HG02763 (cell line): ENCODE results near the gene HSH2D.
"Not testable (repeated sequence)": the region's sequence is repeated elsewhere in the genome, so short reads cannot be mapped to it uniquely, and the experiment has no call there.

Experiments used
- ATAC-seq: cut with Tn5 transposase; IDR thresholded peaks from one replicate; pipeline ENCODE4 v1.9.1; 2021; ENCODE audit warnings: mild to moderate bottlenecking, moderate library complexity; ENCODE audit not compliant: unreplicated experiment

Gene HSH2D

DNA sequence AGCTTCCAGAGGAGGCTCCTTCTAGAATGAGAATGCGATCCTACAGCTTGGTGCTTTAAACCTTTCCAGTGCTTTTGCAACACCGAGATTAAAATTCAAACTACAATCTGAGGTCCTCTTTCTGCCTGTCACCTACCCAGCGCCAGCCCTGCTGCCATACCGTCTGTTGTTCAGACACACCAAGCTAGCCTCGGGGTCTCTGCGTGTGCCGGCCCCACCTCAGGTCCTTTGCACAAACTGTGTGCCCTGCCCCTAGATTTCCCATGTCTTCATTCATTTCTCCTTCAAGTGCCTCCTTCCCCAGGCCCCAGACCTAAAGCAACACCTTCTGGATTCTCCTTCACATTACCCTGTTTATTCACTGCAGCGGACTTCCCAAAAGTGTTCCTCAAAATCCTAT is 11.1 kb downstream of the HSH2D start:
- ATAC-seq, result no peak

DNA sequence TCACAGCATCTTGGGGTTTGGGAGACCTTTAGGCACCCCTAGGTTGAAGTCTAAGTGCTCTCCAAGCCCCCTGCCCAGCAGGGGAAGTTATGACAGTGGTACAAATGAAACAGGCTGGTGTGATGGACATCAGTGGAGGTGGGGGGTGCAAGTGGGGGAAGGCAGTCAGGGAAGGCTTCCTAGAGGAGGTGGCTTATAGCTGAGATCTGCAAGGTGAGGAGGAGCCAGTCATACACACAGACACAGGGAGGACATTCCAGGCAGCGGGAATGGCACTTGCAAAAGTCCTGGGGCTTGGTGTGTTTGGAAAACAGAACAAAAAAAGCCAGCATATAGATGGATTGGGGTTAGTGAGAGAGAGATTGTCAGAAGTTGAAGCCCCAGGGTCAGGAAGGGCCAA is 11.6 kb downstream of the HSH2D start:
- no peak for ATAC-seq

DNA sequence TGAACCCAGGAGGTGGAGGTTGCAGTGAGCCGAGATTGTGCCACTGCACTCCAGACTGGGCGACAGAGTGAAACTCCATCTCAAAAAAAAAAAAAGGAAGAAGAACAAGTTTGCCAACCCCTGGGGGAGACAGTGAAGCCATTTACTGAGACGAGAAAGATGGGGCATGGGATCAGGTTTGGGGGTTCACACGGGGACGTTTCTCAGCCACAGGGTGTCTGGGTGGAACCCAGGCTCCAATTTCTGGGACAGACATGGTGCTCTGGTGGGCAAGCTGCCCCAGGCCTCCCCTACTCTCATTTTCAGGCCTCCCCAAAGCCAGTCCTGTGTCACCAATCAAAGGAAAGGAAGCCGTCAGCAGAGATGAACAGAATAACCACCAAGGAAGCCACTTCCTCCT is 13.4 kb downstream of the HSH2D start:
- ATAC-seq, result no peak

DNA sequence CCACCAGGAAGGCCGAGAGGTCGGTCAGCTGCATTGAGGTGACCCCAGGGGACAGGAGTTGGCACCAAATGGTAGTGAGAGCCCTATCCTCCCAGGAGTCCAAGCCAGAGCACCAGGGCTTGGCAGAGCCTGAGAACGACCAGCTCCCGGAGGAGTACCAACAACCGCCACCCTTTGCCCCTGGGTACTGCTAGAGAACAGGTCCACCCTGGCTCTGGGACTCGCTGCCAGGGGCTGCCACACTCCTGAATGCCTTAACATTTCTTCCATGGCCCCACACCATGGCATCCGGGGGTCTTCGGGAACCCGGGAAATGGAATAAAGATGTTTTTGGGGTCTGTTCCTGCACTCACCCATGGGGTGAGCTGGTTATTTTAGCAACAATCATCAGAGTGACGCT is 14.1 kb downstream of the HSH2D start:
- no peak for ATAC-seq

DNA sequence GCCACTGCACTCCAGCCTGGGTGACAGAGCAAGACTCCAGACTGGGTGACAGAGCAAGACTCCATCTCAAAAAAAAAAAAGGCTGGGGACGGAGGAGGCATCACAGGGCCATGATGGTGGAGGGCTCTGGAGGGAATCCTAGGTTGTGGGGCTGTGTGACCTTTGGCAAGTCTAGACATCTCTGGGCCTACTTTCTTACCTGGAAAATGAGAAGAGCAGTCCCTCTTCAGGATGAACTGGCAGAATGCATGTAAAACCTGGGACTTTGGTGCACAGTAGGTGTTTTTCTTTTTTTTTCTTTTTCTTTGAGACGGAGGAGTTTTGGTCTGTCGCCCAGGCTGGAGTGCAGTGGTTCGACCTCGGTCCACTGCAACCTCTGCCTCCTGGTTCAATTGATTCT is 16.2 kb downstream of the HSH2D start:
- ATAC-seq, result no peak

DNA sequence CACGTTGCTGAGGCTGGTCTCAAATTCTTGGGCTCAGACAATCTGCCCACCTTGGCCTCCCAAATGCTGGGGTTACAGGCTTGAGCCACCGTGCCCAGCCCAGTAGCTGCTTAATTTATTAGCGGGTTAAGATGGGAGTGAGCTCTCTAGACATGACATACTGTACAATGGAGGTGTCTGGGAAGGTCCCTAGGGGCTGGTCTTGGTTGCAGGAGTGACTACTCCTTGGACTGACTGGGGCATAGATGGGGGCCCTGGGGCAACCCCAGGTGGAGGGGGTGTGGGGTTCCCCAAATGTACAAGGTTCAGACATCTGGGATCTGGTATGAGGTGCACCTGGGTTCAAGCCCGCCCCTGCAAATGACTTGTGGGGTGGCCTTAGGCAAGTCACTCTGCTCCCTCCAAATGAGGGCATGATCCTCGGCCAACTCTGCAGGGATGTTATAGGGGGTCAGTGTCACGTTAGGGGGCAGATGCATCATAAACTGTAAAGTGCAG is 17.0 kb downstream of the HSH2D start:
- no peak for ATAC-seq

DNA sequence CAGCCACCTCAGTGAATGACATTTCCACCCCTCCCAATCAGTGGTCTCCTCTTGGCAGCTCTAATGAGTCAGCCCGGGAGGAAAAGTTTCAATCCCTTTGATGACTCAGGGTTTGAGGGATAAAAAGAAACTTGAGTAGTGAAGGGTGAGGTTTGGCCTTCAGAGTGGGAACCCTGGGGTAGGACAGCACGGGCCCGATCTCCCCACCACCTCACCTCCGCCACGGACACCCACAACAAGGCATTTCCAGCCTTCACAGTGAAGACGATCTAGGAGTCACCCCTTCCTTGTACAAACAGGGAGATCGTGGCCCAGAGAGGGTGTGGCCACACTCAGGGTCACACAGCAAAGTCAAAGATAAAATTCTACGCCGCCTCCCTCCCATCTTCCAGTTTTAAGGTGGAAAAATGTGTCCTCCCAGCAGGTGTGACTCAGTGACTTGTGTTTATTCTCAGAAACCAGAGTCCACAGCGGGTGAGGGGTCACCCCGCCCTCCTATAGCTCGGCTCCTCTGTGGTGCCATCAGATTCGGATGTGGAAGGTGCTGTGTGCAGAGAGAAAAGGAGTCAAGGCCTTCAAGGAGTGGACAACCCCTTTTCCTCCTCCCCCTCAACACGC is 17.6 kb downstream of the HSH2D start:
- ATAC-seq, result no peak

DNA sequence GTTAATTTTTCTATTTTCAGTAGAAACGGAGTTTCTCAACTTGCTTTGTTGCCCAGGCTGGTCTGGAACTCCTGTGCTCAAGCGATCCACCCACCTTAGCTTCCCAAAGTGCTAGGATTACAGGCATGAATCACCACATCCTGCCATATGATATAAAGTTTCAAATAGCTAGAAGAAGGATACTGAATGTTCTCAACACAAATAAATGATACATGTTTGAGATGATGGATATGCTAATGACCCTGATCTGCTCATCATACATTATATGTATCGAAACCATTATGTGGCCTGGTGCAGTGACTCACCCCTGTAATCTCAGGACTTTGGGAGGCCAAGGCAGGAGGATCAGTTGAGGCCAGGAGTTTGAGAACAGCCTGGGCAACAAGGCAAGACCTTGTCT is 18.4 kb downstream of the HSH2D start:
- no peak for ATAC-seq

DNA sequence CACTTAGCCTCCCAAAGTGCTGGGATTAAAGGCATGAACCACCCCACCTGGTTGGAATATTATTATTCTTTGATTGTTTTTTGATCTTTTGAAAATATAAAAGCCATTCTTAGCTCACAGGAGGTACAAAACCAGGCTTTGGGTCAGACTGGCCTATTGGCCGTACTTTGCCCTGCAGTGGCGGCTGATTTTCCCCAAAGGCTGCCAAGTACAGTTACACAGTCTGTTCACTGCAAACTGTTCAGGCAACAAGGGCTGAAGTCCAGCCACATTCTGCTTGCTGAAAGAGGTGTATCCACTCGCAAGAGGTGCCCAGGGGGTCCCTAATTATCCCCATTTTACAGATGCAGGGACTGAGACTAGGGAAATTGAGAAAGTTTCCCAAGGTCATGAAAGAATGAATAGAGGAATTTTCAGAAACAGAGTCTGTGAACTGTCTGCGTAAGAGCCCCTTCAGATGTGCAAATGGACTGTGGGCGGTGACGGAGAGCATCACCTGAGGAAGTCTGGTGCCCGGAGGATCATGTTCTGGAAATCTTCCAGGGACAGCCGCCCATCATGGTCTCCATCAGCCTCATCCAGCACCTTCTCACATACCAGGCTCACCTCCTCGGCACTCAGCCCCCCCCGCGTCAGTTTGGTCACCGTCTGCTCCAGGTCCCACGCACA is 20.9 kb downstream of the HSH2D start:
- no peak for ATAC-seq

DNA sequence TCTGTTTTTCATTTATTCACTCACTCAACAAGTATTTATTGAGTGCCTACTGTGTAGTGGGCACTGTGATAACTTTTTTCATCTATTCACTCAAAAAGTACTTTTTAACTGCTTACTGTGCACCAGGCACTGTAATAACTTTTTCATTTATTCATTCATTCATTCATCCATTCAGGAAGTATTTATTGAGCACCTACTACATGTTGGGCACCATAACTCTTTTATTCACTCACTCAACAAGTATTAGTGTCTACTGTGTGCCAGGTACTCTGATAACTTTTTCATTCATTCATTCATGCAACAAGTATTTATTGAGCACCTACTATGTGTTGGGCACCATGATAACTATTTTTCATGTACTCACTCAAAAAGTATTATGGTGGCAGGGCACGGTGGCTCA is 22.9 kb downstream of the HSH2D start:
- no peak for ATAC-seq

DNA sequence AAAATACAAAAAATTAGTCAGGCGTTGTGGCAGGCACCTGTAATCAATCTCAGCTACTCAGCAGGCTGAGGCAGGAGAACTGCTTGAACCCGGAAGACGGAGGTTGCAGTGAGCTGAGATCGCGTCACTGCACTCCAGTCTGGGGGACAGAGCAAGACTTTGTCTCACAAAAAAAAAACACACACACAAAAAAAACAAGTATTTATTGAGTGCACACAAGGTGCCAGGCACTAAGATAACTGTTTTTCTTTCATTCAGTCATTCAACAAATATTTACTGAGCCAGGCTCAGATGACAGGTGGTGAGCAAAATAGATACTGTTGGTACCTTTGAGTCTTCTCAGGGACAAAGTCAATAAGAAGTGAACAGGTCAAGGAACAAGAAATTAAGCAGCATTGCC is 23.6 kb downstream of the HSH2D start:
- ATAC-seq, result no peak

DNA sequence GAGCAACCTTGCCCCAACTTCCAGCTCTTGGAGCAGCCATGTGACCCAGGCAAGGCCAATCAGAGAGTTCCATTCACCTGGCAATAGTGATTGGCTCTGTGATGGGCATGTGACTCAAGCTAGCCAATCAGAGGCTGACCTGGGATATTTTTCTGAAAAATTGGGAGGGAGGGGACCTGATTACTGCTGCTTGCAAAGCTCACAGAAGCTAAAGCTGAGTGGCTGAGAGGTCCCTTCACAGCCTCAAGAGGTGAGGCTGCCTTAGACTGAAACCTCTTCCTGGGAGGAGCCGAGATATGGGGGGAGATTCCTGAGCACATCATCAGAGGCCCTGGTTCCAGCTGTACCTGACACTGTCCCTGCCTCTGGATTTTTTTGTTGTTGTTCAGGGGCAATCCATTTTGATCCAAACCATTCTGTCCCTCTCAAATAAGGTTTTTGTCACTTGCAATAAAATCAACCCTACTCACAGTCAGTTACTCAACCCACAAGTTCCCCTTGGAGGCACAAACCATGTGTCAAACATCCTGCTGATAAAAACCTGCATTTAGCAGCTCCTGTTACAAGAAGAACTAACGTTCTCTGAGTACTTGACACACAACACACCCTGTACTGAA is 25.1 kb downstream of the HSH2D start:
- ATAC-seq, result no peak

DNA sequence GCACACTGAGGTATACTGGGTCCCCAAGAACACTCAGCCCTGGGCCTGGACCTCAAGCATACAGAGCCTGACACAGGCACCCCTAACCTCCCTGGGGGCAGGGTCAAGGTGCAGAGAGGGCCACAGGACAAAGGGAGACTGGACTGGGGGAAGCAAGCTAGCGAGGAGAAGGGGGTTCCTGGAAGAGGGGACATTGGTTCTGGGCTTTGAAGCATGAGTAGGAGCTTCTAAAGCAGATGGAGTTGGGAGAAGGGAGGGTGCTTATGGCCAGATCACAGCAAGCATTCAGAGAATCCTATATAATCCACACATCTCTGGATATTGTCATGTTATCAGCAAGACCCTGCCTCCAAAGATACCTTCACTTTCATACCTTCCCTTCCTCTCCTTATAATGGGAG is 26.6 kb downstream of the HSH2D start:
- no peak for ATAC-seq

DNA sequence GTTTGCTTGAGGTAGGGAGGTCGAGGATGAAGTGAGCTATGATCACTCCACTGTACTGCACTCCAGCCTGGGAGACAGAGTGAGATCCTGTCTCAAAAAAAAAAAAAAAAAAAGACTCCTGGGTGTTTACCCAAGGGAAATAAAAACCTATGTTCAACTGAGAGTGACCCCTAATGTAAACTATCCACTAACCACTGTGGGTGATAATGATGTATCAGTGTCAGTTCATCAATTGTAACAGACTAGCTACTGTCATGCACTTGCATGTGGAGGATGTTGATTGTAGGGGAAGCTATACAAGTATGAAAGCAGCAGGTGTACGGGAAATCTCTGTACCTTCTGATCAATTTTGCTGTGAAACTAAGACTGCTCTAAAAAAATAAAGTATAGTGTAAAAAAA is 32.5 kb downstream of the HSH2D start:
- ATAC-seq, result no peak

DNA sequence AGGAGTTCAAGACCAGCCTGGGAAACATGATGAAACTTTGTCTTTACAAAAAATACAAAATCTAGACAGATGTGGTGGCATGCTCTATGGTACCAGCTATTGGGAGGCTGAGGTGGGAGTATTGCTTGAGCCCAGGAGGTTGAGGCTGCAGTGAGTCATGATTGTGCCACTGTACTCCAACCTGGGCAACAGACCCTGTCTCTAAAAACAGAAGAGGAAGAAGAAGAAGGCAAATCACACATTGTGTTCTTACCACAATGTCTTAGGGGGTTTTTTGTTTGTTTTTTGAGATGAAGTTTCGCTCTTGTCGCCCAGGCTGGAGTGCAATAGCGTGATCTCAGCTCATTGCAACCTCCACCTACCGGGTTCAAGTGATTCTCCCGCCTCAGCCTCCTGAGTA is 35.4 kb downstream of the HSH2D start:
- not testable (repeated sequence) for ATAC-seq

DNA sequence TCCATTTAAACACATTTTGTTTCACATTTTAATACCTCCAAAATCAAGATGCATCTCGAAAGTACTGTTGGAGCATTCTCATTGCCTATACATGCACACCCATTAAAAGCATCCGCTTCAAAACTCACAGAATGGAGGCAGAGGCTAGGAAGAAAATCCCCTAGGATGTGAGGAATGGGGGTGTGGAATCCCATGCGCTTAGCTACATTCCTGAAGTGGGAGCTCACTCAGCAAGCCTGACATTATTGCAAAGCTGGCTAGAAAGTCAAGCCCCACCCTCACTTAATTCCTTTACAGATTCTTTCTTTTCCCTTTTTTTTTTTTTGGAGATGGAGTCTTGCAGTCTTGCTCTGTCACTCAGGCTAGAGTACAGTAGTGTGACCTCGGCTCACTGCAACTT is 37.1 kb downstream of the HSH2D start:
- ATAC-seq, result no peak

DNA sequence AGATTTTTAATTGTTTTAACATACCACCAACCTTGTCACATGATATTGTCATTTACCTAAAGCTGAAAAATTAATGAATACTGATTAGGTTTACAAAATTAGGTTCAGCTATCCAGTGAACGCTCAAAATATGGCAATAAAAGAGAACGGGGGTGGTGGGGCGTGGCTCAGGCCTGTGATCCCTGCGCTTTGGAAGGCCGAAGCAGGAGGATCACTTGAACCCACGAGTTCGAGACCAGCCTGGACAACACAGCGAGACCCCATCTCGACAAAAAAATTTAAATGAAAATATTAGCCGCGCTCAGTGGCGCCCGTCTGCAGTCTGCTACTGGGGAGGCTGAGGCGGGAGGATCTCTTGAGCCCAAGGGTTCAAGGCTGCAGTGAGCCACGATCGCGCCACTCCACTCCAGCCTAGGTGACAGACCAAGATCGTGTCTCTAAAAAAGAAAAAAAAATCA is 41.2 kb downstream of the HSH2D start:
- no peak for ATAC-seq

DNA sequence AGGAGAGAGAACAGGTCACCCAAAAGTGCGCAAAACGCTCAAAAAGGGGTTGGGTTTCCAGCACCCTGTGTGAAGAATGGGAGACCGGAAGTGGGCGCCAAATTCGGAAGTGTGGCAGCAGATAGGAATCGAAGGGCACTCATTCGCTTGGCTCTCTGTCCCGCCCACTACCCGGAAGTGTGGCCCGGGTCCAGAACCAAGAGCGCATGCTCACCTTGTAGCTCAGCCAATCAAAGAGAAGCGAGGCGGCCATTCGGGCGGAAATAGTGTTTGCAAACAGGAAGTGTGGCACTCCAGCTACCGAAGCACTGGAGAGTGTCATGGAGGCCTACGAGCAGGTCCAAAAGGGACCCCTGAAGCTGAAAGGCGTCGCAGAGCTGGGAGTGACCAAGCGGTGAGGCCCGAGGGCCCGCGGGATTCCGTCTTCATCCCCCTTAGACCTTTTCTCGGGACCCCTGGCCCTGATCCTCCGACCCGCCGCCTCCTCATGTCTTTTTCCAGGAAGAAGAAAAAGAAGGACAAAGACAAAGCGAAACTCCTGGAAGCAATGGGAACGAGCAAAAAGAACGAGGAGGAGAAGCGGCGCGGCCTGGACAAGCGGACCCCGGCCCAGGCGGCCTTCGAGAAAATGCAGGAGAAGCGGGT is 41.8 kb downstream of the HSH2D start, which contains the start of gene FAM32A:
FAM32A (plus strand) TSS at position 288 of the 645 bp plus-strand sequence; CDS start at position 321, 33 bp downstream.
- ATAC-seq, result peak; percentile 88

DNA sequence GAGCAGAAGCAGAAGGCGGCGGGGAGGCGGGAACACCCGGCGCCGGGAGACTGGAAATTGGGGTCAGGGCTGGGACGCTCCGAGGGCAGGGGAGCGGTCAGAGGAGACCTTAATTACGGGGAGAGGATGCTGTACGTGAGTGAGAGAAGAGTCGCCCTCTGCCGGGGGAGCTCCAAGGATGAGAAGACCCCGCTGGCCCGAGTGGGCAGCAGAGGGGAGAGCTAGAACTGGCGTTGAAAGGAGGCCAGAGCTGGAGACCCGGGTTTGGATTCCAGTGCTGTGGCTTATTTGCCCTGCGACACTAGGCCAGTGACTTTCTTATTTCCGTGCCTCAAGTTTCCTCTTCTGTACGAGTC is 42.3 kb downstream of the HSH2D start:
- no peak for ATAC-seq

DNA sequence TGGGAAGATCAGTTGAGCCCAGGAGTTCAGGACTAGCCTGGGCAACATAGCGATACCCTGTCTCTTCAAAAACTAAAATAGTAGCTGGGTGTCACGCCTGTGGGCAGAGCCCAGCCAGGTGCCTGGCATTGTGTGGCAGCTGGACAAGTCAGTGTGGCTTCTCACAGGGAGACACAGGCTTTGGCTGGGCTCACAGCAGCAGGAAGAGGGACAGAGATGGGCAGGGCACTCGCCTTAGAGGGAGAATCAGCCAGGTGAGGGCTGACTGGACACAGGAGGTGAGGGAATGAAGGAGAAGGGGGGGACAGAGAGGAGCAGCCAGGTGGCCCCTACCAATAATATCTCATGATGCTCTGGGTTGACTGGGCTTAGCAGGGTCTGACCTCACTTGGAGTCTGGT is 45.0 kb downstream of the HSH2D start:
- no peak for ATAC-seq

DNA sequence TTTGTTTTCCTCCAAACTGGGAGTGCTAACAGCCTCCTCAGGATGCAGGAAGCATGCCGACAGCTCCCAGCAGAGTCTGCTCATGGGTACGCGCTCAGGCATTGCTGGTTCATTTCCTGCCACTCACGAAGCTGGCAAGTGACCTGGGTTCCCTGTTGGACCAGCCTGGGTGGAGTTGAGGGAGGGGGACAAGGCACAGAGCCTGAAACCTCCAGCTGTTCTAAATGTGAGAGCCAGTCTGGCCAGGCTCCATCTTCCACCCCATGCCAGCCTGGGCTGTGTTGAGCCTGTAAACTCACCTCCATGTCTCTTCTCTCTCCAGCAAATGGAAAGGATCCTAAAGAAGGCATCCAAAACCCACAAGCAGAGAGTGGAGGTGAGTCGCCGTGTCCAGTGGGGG is 46.7 kb downstream of the HSH2D start:
- no peak for ATAC-seq

DNA sequence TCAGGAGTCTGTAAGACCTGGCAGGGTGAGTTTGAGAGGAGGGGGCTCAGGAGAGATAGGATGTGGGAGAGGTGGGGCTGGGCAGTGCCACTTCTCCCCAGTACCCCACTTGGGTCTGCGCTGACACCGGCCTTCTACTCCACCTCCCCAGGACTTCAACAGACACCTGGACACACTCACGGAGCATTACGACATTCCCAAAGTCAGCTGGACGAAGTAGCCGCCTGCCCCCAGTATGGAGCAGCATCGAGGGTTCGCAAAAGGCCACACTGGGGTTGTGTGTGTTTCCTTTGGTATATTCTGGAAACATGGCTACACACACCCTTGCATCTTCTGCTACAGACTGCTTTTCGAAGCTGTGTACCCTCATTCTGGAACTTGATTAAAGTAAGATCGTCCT is 47.3 kb downstream of the HSH2D start:
- no peak for ATAC-seq
